Measurements from ENCODE around the gene ZNF35. TPM values are rescaled to one million over a fixed set of nuclear protein-coding genes. Genes with fewer than 3 reads are reported as not detected.

ZNF35 gene
- total and polyA plus RNA-seq, 4 donors = 9.5 to 18.1 (median 12.9) TPM

DNA sequence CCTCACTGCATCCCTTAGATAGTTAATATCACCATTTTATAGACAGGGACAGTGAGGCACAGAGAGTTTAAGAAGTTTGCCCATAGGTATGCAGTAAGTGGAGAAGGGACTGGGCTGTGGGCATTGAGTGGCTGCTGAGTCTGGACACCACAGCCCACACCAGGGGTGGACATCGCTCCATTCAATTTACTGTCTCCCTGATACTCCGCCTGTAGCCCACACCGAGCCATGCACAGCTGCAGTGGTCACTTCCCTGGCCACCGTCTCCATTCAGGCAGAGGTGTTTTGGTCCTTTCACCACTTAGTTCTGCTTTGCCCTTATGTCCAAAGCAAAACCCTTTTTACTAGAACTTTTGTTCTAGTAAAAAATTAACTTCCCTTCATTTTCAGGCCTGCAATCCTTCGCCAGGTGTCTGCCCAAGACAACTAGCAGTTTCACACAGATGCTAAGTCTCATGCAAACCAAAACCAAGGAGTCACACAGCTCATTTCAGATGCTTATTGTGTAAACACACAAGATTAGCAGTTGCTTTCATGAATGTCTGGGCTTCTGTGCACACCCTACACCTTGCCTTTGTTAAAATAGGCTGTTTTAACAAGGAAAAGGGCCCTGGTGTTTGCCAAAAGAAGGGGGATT lies 30.1 kb downstream of the ZNF35 start:
- H3K4me1 ChIP-seq (ENCODE audit: control insufficient read depth, insufficient read depth, low read length) = no peaks in the 10 kb centered on the region
- WGBS (ENCODE audit: insufficient coverage) = 92% methylated on average over 4 of the region's 5 CpGs

DNA sequence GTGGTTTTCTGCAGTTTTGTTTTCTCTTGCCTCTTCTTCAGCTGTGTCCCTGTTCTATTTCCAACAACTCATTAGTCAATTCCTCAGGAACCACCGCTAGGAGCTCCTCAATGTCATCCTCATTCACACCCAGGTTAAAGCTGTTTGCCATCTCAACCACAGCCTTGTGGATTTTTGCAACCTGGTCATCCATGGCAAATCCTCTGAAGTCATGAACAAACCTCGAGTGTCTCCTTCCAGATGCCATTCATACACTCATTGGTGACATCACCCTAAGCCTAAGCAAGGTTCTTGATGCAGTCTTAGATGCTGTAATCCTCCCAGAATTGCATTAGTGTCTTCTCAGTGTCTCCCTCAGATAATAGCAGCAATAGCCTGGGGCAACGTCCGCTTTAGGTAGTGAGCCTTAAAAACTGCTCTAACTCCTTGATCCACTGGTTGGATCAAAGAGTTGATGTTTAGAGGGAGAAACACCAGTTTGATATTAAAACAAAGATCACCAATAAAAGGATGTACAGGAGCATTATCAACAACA lies 32.5 kb downstream of the ZNF35 start:
- no peak for DNase-seq (ENCODE audit: low read depth in 4 of 6, low spot score in 6 of 6)
- Histone ChIP-seq H3K4me1 (ENCODE audit: control insufficient read depth, insufficient read depth, low read length) (no peaks in the 10 kb centered on the region), H3K36me3 (ENCODE audit: control insufficient read depth, insufficient read depth, low read length) (peaks cover 6% of the 10 kb centered on the region), H3K27ac (ENCODE audit: low read depth, low read length) (no peak overlapping the region), H3K4me3 (ENCODE audit: low read depth, low read length) (no peak overlapping the region), H3K9me3 (ENCODE audit: control insufficient read depth, insufficient read depth, low read length) (peaks cover 2% of the 10 kb centered on the region), H3K27me3 (ENCODE audit: control insufficient read depth, insufficient read depth, low read length) (no peaks in the 10 kb centered on the region)
- WGBS (ENCODE audit: insufficient coverage) = 87% methylated on average over 2 of the region's 4 CpGs

More for the DNA sequence above, 30.1 kb downstream of the ZNF35 start:
- no peaks in the 10 kb centered on the region for H3K27me3 ChIP-seq (ENCODE audit: control insufficient read depth, insufficient read depth, low read length)
- DNase-seq (ENCODE audit: low read depth in 4 of 6, low spot score in 6 of 6) = no peak
- no peak overlapping the region for H3K27ac ChIP-seq (ENCODE audit: low read depth, low read length)
- H3K9me3 ChIP-seq (ENCODE audit: control insufficient read depth, insufficient read depth, low read length) = peaks cover 2% of the 10 kb centered on the region
- H3K36me3 ChIP-seq (ENCODE audit: control insufficient read depth, insufficient read depth, low read length) = peaks cover 15% of the 10 kb centered on the region
- H3K4me3 ChIP-seq (ENCODE audit: low read depth, low read length) = no peak overlapping the region

DNA sequence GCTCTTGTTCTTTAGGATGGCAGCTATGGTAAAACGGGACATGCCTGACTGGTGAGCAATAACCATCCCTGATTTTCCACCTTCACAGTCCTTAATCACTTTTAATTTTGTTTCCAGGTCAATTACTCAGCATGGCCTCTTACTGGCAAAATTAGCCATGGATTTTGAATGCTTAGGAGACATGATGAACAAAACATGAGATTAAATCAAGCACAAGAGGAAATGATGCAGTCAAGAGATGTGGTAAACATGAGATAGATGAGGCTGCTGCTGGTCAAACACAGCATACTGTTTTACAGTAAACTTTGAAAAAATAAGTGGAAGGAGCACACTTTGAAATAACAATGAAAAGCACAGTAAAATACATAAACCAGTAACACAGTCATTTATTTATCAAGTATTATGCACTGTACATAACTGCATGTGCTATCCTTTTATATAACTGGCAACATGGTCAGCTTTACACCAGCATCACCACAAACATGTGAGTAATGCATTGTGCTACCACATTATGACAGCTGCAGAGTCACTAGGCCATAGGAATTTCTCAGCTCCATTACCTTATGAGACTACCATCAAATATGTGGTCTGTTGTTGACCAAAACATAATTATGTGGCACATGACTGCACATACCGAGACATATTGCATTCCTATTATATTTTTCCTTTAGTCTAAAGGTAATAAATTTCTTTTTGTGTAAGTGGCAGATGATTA lies 33.8 kb downstream of the ZNF35 start:
- Histone ChIP-seq H3K4me3 (ENCODE audit: low read depth, low read length) (no peak overlapping the region), H3K36me3 (ENCODE audit: control insufficient read depth, insufficient read depth, low read length) (no peaks in the 10 kb centered on the region), H3K27ac (ENCODE audit: low read depth, low read length) (no peak overlapping the region), H3K4me1 (ENCODE audit: control insufficient read depth, insufficient read depth, low read length) (no peaks in the 10 kb centered on the region), H3K27me3 (ENCODE audit: control insufficient read depth, insufficient read depth, low read length) (no peaks in the 10 kb centered on the region), H3K9me3 (ENCODE audit: control insufficient read depth, insufficient read depth, low read length) (no peaks in the 10 kb centered on the region)
- 100% methylated on average over 1 of the region's 2 CpGs for WGBS (ENCODE audit: insufficient coverage)
- no peak for DNase-seq (ENCODE audit: low read depth in 4 of 6, low spot score in 6 of 6)

DNA sequence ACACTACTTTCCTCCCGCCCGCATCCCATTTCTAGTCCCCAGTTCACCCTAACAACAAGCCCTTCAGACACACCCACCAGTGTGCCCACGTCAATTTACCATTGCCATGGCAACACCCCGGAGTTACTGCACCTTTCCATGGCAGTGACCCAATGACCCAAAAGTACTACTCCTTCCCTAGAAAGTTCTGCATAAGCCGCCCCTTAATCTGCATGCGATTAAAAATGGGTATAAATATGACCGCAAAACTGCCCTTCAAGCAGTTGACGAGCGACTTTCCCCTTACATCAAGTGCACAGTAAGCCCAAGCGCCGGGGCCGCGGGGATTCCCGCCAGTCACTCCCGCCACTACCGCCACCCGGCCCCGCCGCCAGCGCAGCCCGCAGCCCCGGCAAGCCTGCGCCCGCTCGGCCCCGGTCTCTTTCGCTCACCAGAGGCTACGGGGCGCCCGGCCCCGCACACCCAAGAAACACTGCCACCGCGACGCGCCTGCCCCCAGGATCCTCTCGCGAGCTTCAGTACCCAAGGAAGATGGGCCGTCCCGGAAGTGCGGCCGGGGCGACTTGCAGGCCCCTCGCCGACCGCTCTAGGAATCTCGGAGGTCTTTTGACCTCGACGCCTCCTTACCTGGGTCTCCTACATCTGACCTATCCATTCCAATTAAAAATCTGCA lies 36.7 kb downstream of the ZNF35 start:
- Histone ChIP-seq H3K4me1 (ENCODE audit: control insufficient read depth, insufficient read depth, low read length) (no peaks in the 10 kb centered on the region), H3K36me3 (ENCODE audit: control insufficient read depth, insufficient read depth, low read length) (no peaks in the 10 kb centered on the region), H3K4me3 (ENCODE audit: low read depth, low read length) (peak overlapping the region; percentile 55), H3K27ac (ENCODE audit: low read depth, low read length) (no peak overlapping the region), H3K27me3 (ENCODE audit: control insufficient read depth, insufficient read depth, low read length) (peaks cover 3% of the 10 kb centered on the region), H3K9me3 (ENCODE audit: control insufficient read depth, insufficient read depth, low read length) (no peaks in the 10 kb centered on the region)
- WGBS (ENCODE audit: insufficient coverage) = 0% methylated on average over 39 of the region's 48 CpGs
- DNase-seq (ENCODE audit: low read depth in 4 of 6, low spot score in 6 of 6) = peak in 5 of 6 donors; percentile 55 to 97 (median 74)

DNA sequence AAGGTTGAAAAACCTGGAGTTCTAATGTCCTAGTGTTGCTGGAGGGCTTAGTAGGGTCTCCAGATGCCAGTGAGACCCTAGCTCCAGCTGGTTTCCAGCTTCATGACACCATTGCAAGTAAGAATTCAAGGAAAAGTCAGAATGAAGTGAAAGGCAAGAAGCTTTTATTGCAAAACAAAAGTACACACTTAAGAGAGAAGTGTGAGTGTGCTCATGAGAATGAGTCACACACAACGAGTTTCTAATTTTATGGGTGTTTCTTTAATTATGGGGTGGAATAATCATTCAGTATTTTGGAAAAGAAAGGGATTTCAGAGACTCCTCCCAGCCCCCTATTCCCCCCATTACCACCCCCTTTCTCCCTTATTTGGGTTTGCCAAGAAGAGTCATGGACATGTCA lies 39.4 kb downstream of the ZNF35 start:
- Histone ChIP-seq H3K9me3 (ENCODE audit: control insufficient read depth, insufficient read depth, low read length) (no peaks in the 10 kb centered on the region), H3K36me3 (ENCODE audit: control insufficient read depth, insufficient read depth, low read length) (no peaks in the 10 kb centered on the region), H3K27me3 (ENCODE audit: control insufficient read depth, insufficient read depth, low read length) (peaks cover 3% of the 10 kb centered on the region), H3K4me1 (ENCODE audit: control insufficient read depth, insufficient read depth, low read length) (no peaks in the 10 kb centered on the region), H3K4me3 (ENCODE audit: low read depth, low read length) (no peak overlapping the region), H3K27ac (ENCODE audit: low read depth, low read length) (no peak overlapping the region)
- no peak for DNase-seq (ENCODE audit: low read depth in 4 of 6, low spot score in 6 of 6)
- WGBS (ENCODE audit: insufficient coverage) = no CpG with 5 or more reads among the region's 1 CpG

Other genes starting within 250 kb of the ZNF35 start
- gene ZNF445, start 171.1 kb upstream of the ZNF35 start, total RNA-seq = 10 to 100 TPM; 19.7 to 22.9 TPM
- gene ZNF445, start 171.1 kb upstream of the ZNF35 start, polyA plus RNA-seq (ENCODE audit: insufficient read length in 2 of 2) = 10 to 100 TPM; 25.6 to 33.8 TPM
- gene ZKSCAN7, start 93.5 kb upstream of the ZNF35 start, total RNA-seq = 10 to 100 TPM; 13.8 to 16.5 TPM
- 10 to 100 TPM in 1 of 2 donors, 1 to 10 TPM in 1; 9.6 to 12.4 TPM for gene ZKSCAN7, start 93.5 kb upstream of the ZNF35 start, polyA plus RNA-seq (ENCODE audit: insufficient read length in 2 of 2)
- gene ZNF660, start 63.8 kb upstream of the ZNF35 start, total RNA-seq = 10 to 100 TPM; 10.0 to 12.7 TPM
- 1 to 10 TPM; 8.3 to 9.3 TPM for gene ZNF660, start 63.8 kb upstream of the ZNF35 start, polyA plus RNA-seq (ENCODE audit: insufficient read length in 2 of 2)
- 10 to 100 TPM; 29.4 to 36.5 TPM for gene ZNF197, start 23.7 kb upstream of the ZNF35 start, total RNA-seq
- gene ZNF197, start 23.7 kb upstream of the ZNF35 start, polyA plus RNA-seq (ENCODE audit: insufficient read length in 2 of 2) = 10 to 100 TPM; 25.5 to 31.9 TPM
- 10 to 100 TPM in 1 of 2 donors, 1 to 10 TPM in 1; 9.8 to 13.1 TPM for gene ZNF502, start 63.9 kb downstream of the ZNF35 start, total RNA-seq
- 1 to 10 TPM; 9.3 to 9.6 TPM for gene ZNF502, start 63.9 kb downstream of the ZNF35 start, polyA plus RNA-seq (ENCODE audit: insufficient read length in 2 of 2)
- gene ZNF501, start 80.9 kb downstream of the ZNF35 start, total RNA-seq = 10 to 100 TPM; 15.9 TPM
- 10 to 100 TPM; 10.8 to 12.4 TPM for gene ZNF501, start 80.9 kb downstream of the ZNF35 start, polyA plus RNA-seq (ENCODE audit: insufficient read length in 2 of 2)
- gene KIAA1143, start 112.9 kb downstream of the ZNF35 start, total RNA-seq = 10 to 100 TPM; 40.8 to 44.3 TPM
- gene KIAA1143, start 112.9 kb downstream of the ZNF35 start, polyA plus RNA-seq (ENCODE audit: insufficient read length in 2 of 2) = 10 to 100 TPM; 32.8 to 44.7 TPM
- 10 to 100 TPM; 10.4 to 14.0 TPM for gene KIF15, start 113.1 kb downstream of the ZNF35 start, total RNA-seq
- gene KIF15, start 113.1 kb downstream of the ZNF35 start, polyA plus RNA-seq (ENCODE audit: insufficient read length in 2 of 2) = 10 to 100 TPM; 12.5 to 13.5 TPM
- 10 to 100 TPM; 11.1 to 30.7 TPM for gene TMEM42, start 213.2 kb downstream of the ZNF35 start, total RNA-seq
- gene TMEM42, start 213.2 kb downstream of the ZNF35 start, polyA plus RNA-seq (ENCODE audit: insufficient read length in 2 of 2) = 10 to 100 TPM; 22.7 to 24.2 TPM
- gene TGM4, start 225.9 kb downstream of the ZNF35 start, total RNA-seq = under 1 TPM in 1 of 2 donors, not detected in 1; 0.06 TPM
- under 1 TPM; 0.08 to 0.17 TPM for gene TGM4, start 225.9 kb downstream of the ZNF35 start, polyA plus RNA-seq (ENCODE audit: insufficient read length in 2 of 2)